NCI-H1694 treated with DMSO at 0.1 percent for 48 hours (cell line): Measurements from ENCODE around the gene SENP8.
"Not testable (repeated sequence)": the region's sequence is repeated elsewhere in the genome, so short reads cannot be mapped to it uniquely, and the experiment has no call there.

Experiments used
- DNase-seq: peaks from one replicate; lab custom pipeline; 2025; lab: John Stamatoyannopoulos, UW

Gene SENP8

DNA sequence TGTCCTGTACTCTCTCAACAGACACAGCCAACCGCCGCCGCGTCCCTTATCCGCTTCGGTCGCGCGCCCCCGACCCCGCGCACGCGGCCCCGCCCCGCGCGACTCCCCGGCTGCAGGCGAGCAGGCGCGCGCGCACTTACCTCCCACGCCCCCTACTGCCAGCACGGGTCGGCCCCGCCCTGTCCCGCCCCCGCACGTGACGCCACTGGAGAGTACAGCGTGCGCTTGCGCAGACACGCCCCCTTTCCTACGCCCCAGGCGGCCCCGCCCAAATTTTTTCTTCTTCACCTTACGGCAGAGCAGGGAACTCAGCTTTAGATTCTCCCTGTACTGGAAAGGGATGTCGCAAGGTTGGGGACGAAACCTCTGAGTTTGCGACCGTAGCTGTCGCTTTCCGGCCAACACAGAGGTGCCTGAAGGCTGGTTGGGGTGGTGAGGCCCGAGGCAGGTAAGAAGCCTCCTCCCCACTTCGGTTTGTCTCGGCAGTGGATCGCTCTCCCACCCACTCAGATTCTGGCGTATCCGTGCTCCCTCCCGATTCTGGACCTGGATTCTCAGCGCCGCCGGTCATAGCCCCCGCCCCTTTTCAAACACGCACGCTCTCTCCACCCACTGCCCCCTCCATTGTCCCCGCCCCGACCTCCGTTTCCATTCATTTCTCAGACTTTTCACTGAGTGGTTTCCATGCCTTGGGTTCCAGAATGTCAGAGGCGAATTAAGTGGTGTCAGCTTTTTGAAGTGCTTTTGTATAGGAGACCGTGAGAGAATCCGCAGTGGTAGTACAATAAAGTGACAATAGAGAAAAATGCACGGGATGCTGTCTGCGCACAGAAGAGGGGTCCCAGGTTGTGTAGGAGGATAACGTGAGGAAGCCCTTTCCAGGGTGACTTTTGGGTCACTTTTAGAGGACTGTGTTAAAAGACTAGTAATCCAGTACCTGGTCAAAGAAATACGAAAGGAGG is at the start of gene SENP8, which contains the start of gene MYO9A:
TSS of gene SENP8 (plus strand) at position 387 of the 962 bp plus-strand sequence. CDS start 21,221 bp downstream, outside the sequence.
TSS of gene MYO9A (minus strand) at position 134 of the 962 bp plus-strand sequence. CDS start 71,587 bp downstream, outside the sequence.
- DNase-seq = peak; percentile 94

DNA sequence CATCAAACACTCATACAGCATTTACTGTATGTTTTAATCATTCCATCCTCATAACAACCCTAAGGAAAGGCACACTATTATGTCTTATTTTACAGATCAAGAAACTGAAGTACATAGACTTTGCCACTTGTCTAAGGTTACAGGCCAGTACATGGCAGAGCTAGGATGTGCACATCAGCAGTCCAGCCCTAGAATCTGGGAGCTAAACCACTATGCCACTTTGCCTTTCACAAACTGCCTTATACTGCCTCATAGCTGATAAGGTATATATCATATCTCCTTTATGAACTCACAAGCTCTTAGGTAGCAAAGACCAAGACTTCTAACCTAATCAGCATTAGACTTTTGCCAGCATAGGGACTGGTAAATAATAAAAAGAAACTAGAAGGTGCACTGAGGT is 49.3 kb upstream of the SENP8 start:
- DNase-seq = no peak

DNA sequence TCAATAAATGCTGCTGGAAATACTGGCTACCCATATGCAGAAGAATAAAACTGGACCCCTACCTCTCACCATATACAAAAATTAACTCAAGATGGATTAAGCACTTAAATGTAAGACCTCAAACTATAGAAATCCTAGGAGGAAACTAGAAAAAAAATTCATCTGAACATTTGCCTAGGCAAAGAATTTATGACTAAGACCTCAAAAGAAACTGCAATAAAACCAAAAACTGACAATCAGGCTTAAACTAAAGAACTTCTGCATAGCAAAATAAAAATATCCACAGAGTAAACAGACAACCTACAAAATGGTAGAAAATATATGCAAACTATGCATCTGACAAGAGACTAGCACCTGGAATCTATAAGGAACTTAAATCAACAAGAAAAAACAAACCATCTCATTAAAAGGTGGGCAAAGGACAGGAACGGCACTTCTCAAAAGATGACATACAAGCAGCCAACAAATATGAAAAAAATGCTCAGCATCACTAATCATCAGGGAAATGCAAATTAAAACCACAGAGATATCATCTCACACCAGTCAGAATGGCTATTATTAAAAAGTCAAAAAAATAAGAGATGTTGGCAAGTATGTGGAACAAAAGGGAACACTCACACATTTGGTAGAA is 47.3 kb upstream of the SENP8 start:
- no peak for DNase-seq

DNA sequence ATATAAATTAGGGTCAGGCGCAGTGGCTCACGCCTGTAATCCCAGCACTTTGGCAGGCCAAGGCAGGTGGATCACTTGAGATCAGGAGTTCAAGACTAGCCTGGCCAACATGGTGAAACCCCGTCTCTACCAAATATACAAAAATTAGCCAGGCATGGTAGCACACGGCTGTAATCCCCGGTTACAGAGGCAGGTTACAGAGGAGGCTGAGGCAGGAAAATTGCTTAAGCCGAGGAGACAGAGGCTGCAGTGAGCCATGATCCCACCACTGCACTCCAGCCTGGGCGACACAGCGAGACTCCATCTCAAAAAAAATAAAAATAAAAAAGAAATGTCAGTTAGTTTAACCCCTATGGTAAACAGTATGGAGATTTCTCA is 46.8 kb upstream of the SENP8 start:
- not testable (repeated sequence) for DNase-seq

DNA sequence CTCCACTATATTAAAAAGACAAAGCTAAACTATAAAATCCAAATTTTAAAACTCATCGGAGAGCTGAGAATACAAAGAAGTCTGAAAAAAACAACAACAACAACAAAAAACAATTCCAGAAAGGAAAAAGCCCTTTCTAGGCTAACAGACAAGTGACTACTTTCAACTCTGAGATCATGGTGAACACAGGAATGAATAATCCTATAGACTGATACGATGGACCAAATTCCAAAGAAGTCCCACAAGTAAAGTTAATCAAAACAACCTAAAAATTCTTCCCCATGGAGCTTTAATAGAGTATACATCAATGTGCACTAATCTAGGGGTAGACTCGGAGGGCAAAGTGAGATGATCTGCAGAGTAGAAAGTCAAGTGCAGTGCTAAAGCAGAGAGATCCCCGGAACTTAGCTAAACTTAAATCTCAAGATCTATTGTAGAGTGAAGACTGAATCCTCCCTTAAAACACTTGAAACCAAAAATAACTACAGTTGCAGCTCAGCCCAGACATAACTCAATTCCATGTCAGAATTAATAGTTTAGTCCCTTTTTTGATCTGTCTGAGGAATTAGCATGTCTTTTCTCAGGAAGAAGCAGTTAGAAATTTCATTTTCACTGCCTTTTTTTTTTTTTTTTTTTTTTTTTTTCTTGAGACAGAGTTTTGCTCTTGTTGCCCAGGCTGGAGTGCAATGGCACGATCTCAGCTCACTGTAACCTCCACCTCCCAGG is 43.7 kb upstream of the SENP8 start:
- no peak for DNase-seq

DNA sequence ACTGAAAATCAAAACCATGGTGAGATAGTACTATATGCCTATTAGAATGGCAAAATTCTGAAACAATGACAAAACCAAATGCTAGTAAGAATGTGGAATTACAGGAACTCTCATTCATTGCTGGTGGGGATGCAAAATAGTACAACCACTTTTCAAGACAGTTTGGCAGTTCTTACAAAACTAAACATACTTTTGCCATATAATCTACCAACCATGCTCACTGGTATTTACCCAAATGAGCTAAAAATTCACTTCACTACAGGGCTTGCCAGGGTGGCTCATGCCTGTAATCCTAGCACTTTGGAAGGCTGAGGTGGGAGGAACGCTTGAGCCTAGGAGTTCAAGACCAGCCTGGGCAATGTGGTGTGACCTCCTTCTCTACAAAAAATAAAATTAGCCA is 40.3 kb upstream of the SENP8 start:
- no peak for DNase-seq

DNA sequence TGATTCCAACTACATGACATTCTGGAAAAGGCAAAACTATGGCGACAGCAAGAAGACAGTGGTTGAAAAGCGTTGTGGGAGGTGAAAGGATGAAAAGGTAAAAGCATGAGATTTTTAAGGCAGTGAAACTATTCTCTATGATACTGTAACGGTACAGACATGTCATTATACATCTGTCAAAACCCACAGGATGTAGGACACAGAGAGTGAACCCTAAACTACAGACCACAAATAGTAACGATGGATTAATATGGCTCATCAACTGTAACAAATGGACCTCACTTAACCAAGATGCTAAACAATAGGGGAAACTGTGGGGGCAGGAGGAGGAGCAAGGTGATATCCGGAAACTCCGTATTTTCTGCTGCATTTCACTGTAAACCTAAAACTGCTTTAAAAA is 39.3 kb upstream of the SENP8 start:
- no peak for DNase-seq

DNA sequence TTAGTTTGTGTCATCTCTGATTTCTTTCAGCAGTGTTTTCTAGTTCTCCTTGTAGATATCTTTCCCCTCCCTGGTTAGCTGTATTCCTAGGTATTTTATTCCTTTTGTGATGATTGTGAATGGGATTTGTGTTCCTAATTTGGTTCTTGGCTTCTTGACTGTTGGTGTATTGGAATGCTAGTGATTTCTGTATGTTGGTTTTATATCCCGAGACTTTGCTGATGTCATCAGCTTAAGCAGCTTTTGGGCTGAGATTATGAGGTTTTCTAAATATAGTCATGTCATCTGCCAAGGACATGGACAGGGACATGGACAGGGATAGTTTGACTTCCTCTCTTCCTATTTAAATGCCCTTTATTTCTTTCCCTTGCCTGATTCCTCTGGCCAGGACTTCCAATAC is 36.0 kb upstream of the SENP8 start:
- DNase-seq = no peak

DNA sequence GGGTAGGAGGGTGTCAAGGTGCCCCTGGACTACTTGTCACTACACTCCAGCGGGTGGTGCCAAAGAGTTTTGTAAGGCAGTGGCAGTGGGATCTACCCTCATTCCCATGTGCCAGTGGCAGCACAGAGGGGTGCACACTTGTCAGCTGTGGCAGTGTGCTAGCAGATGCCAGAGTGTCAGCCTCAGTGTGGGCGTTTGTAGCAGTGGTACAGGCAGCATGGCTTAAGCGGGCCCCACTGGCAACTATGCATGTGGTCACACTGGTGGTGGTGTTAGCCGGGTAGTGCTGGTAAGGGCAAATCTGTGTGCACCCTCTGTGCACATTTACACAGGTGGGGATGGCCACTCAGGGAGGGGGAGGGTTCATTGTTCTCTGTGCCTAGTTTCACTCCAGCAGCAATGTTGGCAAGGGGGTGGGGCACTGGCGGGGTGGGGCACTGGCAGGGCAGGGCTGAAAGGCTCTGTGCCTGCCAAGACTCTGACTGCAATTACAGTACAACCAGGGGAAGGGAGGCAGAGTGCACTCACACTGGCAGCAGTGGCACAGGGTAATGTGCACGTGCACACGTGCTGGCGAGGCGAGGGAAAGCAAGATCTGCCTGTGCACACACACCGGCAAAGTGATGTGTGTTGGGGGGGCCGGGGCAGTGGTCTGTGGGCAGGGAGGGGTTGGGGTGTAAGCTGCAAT is 32.0 kb upstream of the SENP8 start:
- DNase-seq = no peak

DNA sequence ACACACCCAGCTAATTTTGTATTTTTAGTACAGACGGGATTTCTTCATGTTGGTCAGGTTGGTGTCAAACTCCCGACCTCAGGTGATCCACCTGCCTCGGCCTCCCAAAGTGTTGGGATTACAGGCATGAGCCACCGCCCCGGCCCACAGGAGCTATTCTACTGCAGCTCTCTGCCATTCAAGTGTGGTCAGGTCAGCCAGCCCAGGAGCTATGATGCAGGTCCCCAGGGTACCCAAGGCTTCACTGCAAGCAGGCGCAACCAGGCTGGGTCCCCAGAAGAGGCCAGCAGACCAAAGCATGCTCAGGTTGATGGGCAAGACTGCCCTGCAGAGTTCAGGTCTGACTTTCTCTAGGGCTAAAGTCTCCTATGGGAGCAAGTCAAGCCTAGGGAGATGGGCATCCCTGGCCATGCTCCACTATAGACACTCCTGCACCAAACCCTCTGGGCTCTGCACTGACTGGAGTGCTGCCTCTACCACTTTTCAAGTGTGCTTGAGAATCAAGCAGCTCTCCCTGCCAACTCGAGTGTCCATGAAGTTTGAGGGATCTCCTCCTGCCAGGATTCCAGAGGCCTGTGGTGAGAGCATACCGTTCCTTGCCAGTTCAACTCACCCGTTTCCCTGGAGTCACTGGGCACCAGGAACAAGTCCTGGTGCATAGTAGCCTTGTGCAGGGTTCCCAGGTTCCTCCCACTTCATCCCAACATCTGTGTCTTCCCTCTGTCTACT is 31.1 kb upstream of the SENP8 start:
- DNase-seq = no peak

DNA sequence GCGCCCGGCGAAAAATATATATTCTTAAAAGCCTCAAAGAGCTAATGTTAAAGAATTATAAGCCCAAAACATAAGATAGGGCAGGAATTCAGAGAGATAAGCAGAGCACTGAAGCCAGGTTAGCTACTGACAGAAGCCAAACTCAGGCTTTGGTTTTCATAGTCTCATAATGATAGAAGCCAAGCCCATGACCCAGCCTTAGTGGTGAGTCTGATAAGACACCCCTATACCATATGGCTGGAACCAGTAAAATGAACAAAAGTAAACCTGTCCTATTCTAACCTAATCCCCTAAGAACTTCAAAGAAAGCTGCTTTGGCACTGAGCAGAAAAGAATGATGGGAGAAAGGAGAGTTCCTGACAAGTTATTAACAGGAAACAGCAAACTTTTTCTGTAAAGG is 26.2 kb upstream of the SENP8 start:
- no peak for DNase-seq

DNA sequence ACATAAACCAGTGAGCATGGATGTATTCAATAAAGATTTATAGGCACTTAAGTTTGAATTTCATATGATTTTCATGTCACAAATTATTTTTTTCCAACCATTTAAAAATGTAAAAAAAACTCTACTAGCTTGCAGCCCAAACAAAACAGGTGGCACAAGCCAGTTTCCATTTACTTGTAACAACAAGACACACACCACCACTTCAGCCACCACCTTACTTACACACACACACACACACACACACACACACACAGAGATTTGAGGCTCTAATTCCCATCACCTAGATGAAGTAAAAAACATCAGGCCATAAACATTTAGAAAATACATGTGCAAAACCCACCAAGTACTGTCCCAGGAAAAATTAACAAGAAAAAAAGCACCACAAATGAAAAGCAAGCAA is 25.5 kb upstream of the SENP8 start:
- no peak for DNase-seq

DNA sequence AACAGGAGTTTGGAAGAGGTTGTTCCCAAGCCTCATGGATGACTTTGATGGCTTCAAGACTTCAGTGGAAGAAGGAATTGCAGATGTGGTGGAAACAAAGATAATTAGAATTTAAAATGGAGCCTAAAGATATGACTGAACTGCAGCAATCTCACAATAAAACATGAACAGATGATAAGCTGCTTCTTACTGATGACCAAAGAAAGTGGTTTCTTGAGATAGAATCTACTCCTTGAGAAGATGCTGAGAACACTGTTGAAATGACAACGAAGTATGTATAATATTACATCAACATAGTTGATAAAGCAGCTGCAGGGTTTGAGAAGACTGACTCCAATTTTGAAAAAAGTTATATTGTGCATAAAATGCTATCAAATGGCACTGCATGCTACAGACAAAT is 21.4 kb upstream of the SENP8 start:
- DNase-seq = no peak

DNA sequence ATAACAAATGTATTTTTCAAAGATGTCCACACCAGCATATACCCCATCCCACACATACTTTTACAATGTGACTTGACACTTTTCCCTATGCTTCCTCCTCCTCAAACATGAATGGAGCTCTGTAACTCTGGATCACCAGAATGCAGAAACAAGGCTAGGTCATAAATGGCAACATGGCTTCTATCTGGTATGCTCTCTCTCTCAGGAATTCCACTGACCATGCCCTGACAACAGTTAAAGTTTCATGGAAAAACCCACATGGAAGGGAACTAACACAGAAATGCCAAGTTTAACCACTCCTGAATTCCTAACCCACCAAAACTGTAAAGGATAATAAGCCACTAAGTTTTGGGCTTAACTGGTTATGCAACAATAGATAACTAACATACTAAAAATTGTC is 20.2 kb upstream of the SENP8 start:
- no peak for DNase-seq

DNA sequence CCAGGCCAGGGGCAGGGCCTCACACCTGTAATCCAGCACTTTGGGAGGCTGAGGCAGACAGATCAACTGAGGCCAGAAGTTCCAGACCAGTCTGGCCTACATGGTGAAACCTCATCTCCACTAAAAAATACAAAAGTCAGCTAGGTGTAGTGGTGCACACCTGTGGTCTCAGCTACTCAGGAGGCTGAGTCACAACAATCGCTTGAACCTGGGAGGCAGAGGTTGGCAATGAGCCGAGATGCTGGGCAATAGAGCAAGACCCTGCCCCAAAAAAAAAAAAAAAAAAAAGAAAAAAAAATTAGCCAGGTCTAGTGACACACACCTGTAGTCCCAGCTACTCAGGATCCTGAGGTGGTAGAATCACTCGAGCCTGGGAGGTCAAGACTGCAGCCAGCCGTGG is 19.0 kb upstream of the SENP8 start:
- DNase-seq = no peak

DNA sequence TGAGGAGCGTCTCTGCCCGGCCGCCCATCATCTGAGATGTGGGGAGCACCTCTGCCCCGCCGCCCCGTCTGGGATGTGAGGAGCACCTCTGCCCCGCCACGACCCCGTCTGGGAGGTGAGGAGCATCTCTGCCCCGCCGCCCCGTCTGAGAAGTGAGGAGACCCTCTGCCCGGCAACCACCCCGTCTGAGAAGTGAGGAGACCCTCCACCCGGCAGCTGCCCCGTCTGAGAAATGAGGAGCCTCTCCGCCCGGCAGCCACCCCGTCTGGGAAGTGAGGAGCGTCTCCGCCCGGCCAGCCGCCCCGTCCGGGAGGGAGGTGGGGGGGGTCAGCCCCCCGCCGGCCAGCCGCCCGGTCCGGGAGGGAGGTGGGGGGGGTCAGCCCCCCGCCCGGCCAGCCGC is 17.7 kb upstream of the SENP8 start:
- not testable (repeated sequence) for DNase-seq

DNA sequence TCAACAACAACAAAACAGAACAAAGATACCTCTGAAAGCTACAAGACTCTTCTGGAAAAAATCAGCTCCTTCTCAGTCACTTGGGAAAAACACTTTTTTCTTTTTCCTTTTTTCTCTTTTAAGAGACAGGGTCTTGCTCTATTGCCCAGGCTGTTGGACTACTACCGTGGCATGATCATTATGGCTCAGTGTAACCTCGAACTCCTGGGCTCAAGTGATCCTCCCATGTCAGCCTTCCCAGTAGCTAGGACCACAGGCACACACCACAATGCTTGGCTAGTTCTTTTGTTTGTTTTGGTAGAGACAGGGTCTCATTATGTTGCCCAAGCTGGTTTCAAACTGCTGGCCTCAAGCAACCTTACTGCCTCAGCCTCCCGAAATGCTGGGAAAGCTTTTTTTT is 13.1 kb upstream of the SENP8 start:
- no peak for DNase-seq

DNA sequence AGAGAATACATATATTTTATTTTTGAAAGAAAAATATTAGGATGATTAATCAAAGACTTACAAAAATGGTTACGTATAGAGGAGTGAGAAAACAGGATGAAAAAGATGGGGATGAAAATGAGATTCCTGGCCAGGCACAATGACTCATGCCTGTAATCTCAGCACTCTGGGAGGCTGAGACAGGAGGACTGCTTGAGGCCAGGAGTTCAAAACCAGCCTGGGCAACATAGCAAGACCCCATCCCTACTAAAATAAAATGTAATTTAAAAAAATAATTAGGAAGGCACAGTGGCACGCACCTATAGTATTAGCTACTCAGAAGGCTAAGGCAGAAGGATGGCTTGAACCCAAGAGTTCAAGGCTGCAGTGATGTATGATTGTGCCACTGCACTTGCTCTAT is 12.1 kb upstream of the SENP8 start:
- DNase-seq = no peak

DNA sequence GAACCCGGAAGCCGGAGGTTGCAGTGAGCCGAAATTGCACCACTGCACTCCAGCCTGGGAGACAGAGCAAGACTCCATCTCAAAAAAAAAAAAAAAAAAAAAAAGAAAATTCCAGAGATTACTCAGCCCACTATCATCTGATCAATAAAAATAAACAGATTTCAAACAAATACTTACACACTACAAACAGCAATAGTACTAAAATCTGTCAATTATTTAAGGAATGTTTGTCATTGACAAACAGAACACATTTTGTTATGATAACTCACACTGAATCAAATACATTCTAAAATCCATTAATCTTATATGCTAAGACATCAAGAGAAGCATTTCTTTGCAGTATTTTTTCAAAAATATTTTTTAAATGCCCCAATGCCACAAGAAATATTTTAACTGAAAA is 7.8 kb upstream of the SENP8 start:
- DNase-seq = no peak

DNA sequence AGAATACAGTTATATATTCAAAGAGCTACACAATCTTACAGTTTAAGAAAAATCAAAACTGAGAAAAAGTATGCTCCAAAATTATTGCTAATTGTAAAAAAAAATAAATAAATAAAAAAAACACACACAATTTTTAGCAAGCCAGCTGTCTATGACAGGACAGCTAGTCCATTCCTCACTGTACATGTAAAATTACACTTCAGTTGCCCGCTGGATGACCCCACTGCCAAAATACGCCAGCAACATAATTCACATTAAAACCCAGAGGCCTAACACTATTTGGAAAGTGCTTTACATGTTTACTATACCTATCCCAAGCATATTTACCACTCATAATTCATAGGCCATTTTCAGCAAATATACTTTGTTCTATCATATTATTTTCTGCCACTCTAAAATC is 6.1 kb upstream of the SENP8 start:
- DNase-seq = no peak

DNA sequence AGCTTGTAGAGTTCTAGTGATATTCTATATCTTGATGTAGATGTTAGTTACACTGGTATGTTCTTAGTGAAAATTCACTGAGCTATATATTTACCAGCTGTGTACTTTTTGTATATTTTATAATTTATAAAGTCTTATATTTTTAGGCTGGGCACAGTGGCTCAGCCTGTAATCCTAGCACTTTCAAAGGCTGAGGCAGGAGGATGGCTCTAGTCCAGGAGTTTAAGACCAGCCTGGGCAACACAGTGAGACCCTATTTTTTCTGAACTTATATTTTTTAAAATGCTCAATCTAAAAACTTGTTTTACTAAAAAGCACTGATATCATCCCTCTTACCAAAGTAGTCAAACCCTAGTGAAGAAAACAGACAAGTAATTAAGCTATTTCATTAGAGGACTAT is 5.4 kb upstream of the SENP8 start:
- DNase-seq = no peak
